K562 (cell line): Measurements from ENCODE around the gene KLHL35. TPM values are rescaled to one million over a fixed set of nuclear protein-coding genes. Genes with fewer than 3 reads are reported as not detected.

Source experiments
- ATAC-seq: fragments of 200-7000 bp; cut with Tn5 transposase; 3 replicates; pipeline ENCODE4 v1.9.1; 2020; ENCODE audit warnings: moderate library complexity
- BruUV-seq: library from RNA; stranded (reverse); fragments of 400-500 nt; replicated peaks from 2 replicates; lab custom pipeline; 2021; lab: Mats Ljungman, UMichigan
- CTCF ChIA-PET: fragments of 300-600 bp; formaldehyde crosslinking; extraction: SDS; loops from one replicate; lab custom pipeline; 2021; ENCODE audit warnings: low intra/inter-chr PET ratio; lab: Yijun Ruan, JAX
- POLR2A ChIA-PET: fragments of 300-600, 350-650 bp; sonication (Branson Sonifier 250); formaldehyde crosslinking; extraction: SDS; loops from one replicate; lab custom pipeline; 2021; ENCODE audit warnings: antibody characterized with exemption, inconsistent platforms; lab: Yijun Ruan, JAX
- DNase-seq, 4 experiments: peaks; one replicate each; pipeline versions ENCODE4 v3.0.0 to v3.0.0-alpha.2; 2011 to 2018; ENCODE audit warnings: low spot score in 3 of 4, mixed read lengths in 3 of 4; ENCODE audit errors: extremely low read depth in 1 of 4
- FAIRE-seq: peaks from 2 replicates; lab custom pipeline; 2011; peaks lifted over from hg19 to GRCh38; lab: Jason Lieb, UNC
- H2AFZ ChIP-seq: 2 replicates; pipeline ENCODE4 v1.6.0; 2011; ENCODE audit warnings: low read depth, low read length, control low read depth, inconsistent platforms
- H3K27ac ChIP-seq: fragments of 200-600 bp; 3 replicates; pipeline ENCODE4 v1.8.0; 2011; ENCODE audit warnings: low read depth, mild to moderate bottlenecking, control low read depth, inconsistent platforms, low read length, moderate library complexity, mixed read lengths; ENCODE audit errors: extremely low read depth
- H3K27me3 ChIP-seq, 2 experiments: fragments of 300-600 bp in 1 of 2; 2 replicates in 1 of 2; 3 replicates in 1 of 2; pipeline versions ENCODE4 v1.6.0 to v1.8.0; 2011; ENCODE audit warnings: inconsistent platforms in 2 of 2, low read length in 2 of 2, mild to moderate bottlenecking in 1 of 2, mixed read lengths in 1 of 2, moderate library complexity in 1 of 2; ENCODE audit not compliant: control insufficient read depth in 2 of 2, insufficient read depth in 2 of 2
- H3K36me3 ChIP-seq: fragments of 300-600 bp; 3 replicates; pipeline ENCODE4 v1.8.0; 2011; ENCODE audit warnings: mild to moderate bottlenecking, low read length, inconsistent platforms; ENCODE audit not compliant: control insufficient read depth, insufficient read depth
- H3K4me1 ChIP-seq, 2 experiments: fragments of 200-600 bp in 1 of 2; replicated peaks in 1 of 2; 2 replicates in 1 of 2; 3 replicates in 1 of 2; pipeline versions ENCODE4 v1.5.1 to v1.8.0; 2011; ENCODE audit warnings: inconsistent platforms in 2 of 2, low read length in 2 of 2, mild to moderate bottlenecking in 1 of 2, mixed read lengths in 1 of 2, moderate library complexity in 1 of 2; ENCODE audit not compliant: control insufficient read depth in 2 of 2, insufficient read depth in 2 of 2
- H3K4me2 ChIP-seq: 2 replicates; pipeline ENCODE4 v1.6.1; 2011; ENCODE audit warnings: low read length, control low read depth, inconsistent platforms, mixed read lengths; ENCODE audit not compliant: insufficient read depth
- H3K4me3 ChIP-seq: fragments of 200-600 bp; sonication (generic), shearing (Covaris generic); 2 replicates; pipeline ENCODE4 v1.5.1; 2016; ENCODE audit warnings: control low read depth, inconsistent platforms
- H3K79me2 ChIP-seq: fragments of 200-600 bp; 3 replicates; pipeline ENCODE4 v1.8.0; 2011; ENCODE audit warnings: low read length, inconsistent platforms; ENCODE audit not compliant: control insufficient read depth, insufficient read depth
- H3K9ac ChIP-seq, 2 experiments: 2 replicates each; pipeline versions ENCODE4 v1.6.0 to v1.6.1; 2011; ENCODE audit warnings: low read depth in 2 of 2, low read length in 2 of 2, control low read depth in 1 of 2, inconsistent platforms in 1 of 2, mild to moderate bottlenecking in 1 of 2, mixed read lengths in 1 of 2; ENCODE audit not compliant: insufficient read depth in 1 of 2
- H3K9me1 ChIP-seq: one replicate; pipeline ENCODE4 v1.6.0; 2011; ENCODE audit warnings: inconsistent platforms, mild to moderate bottlenecking, low read length, moderate library complexity; ENCODE audit not compliant: control insufficient read depth, insufficient read depth
- H3K9me3 ChIP-seq: replicated peaks from 2 replicates; pipeline ENCODE4 v1.5.1; 2011; ENCODE audit warnings: low read depth, low read length, inconsistent platforms; ENCODE audit not compliant: control insufficient read depth, insufficient read depth
- H4K20me1 ChIP-seq: replicated peaks from 2 replicates; pipeline ENCODE4 v1.6.1; 2011; ENCODE audit warnings: low read length, inconsistent platforms, mixed read lengths; ENCODE audit not compliant: control insufficient read depth, insufficient read depth
- ATF7 ChIP-seq: fragments of 450-650 bp; IDR thresholded peaks from 2 replicates; pipeline ENCODE4 v1.7.1; 2014; ENCODE audit warnings: mild to moderate bottlenecking, moderate library complexity
- DEAF1 ChIP-seq: fragments of 450-650 bp; formaldehyde crosslinking; IDR thresholded peaks from 2 replicates; pipeline ENCODE4 v1.4.0; 2020; ENCODE audit warnings: mild to moderate bottlenecking, moderate library complexity
- ESRRB ChIP-seq: fragments of 250-450 bp; sonication (Bioruptor Pico); IDR thresholded peaks from 2 replicates; pipeline ENCODE4 v1.5.0; 2020; ENCODE audit warnings: mild to moderate bottlenecking, moderate library complexity, borderline replicate concordance
- ETV6 ChIP-seq, 3 experiments: fragments of 150-350 bp in 1 of 3; sonication (generic) in 1 of 3; formaldehyde crosslinking in 1 of 3; IDR thresholded peaks; 2 replicates each; pipeline versions ENCODE4 v1.6.1 to v1.8.0; 2014 to 2022; ENCODE audit warnings: borderline replicate concordance in 2 of 3, low read depth in 2 of 3, antibody characterized with exemption in 1 of 3, low read length in 1 of 3, mild to moderate bottlenecking in 1 of 3, missing genetic modification reagents in 1 of 3
- HDAC8 ChIP-seq: fragments of 450-650 bp; IDR thresholded peaks from 2 replicates; pipeline ENCODE4 v1.6.1; 2016; ENCODE audit warnings: mild to moderate bottlenecking, missing genetic modification characterization, moderate library complexity, missing compliant biosample characterization
- MECOM ChIP-seq: fragments of 250-450 bp; sonication (Bioruptor Pico); IDR thresholded peaks from 2 replicates; pipeline ENCODE4 v1.8.0; 2022; ENCODE audit warnings: inconsistent platforms
- MEF2A ChIP-seq: IDR thresholded peaks from 2 replicates; pipeline ENCODE4 v1.6.1; 2011; ENCODE audit warnings: low read depth, mild to moderate bottlenecking, low read length, moderate library complexity; ENCODE audit not compliant: control insufficient read depth
- NFYB ChIP-seq: IDR thresholded peaks from 2 replicates; pipeline ENCODE4 v1.6.1; 2011; ENCODE audit warnings: mild to moderate bottlenecking, moderate library complexity; ENCODE audit not compliant: insufficient read length; ENCODE audit errors: extremely low read depth
- PHB ChIP-seq: fragments of 250-450 bp; sonication (Bioruptor Pico); IDR thresholded peaks from 2 replicates; pipeline ENCODE4 v1.5.0; 2021
- RNF2 ChIP-seq: sonication (generic); IDR thresholded peaks from 2 replicates; pipeline ENCODE4 v1.6.1; 2016
- SRSF9 ChIP-seq: fragments of 200-400 bp; formaldehyde crosslinking; IDR thresholded peaks from 2 replicates; pipeline ENCODE4 v1.6.1; 2017; ENCODE audit warnings: low read depth, low read length, borderline replicate concordance
- TCFL5 ChIP-seq: fragments of 250-450 bp; sonication (Bioruptor Pico); conservative IDR thresholded peaks from 2 replicates; pipeline ENCODE4 v1.6.1; 2021; ENCODE audit warnings: mild to moderate bottlenecking, moderate library complexity, matching md5 sums
- ZNF398 ChIP-seq: fragments of 250-450 bp; sonication (Bioruptor Pico); IDR thresholded peaks from 2 replicates; pipeline ENCODE4 v1.8.0; 2021; ENCODE audit warnings: moderate library complexity, mild to moderate bottlenecking, inconsistent platforms
- WGBS: fragments of 100-300 bp; shearing (Covaris generic); methylation state at CpG from one replicate; pipeline ENCODE4 v1.1.6; 2016; ENCODE audit warnings: low coverage, mixed read lengths; ENCODE audit not compliant: insufficient coverage; ENCODE audit errors: missing lambda C conversion rate; 5-methylcytosine and 5-hydroxymethylcytosine counted together
- in situ Hi-C: fragments of 300-500 bp; cut with MboI; formaldehyde crosslinking; loops from 4 replicates; pipeline ENCODE4 v1.15.0; 2018; ENCODE audit warnings: inconsistent platforms, mixed read lengths
- intact Hi-C: fragments of 100-400 bp; cut with micrococcal nuclease; formaldehyde crosslinking; loops from 2 replicates; pipeline ENCODE4 v1.14.2; 2022
- polyA plus RNA-seq, 8 experiments: library from polyadenylated mRNA; depleted of rRNA in 4 of 8; stranded (reverse) in 5 of 8; unstranded in 3 of 8; fragments of >200 nt; fragmentation: Nextera tagmentation in 2 of 8; fragmentation: Illumina TruSeq in 1 of 8; extraction: Ambion mirVana in 2 of 8; extraction: Trizol in 1 of 8; gene quantifications; 2 replicates each; pipeline versions ENCODE4 v1.2.1 to v1.2.3, GENCODE V29; 2011 to 2014; ENCODE audit warnings: inconsistent platforms in 1 of 8, missing spikeins in 1 of 8
- total RNA-seq, 7 experiments: library from RNA; depleted of rRNA in 6 of 7; stranded (reverse); fragments of >200 nt in 6 of 7; fragmentation: Illumina TruSeq in 2 of 7; extraction: Trizol in 2 of 7; gene quantifications; 2 replicates each; pipeline versions ENCODE4 v1.2.1 to v1.2.3, GENCODE V29; 2011 to 2021; ENCODE audit warnings: low replicate concordance in 1 of 7

Gene KLHL35
- total and polyA plus RNA-seq, 9 of the 15 experiments (the other 6 are each of a cell fraction or from before 2014, with no cell fraction given) = not detected

GRCh38 chr11:75456596-75457183 is 23.7 kb upstream of the KLHL35 start:
- Histone ChIP-seq H3K27ac (no peak overlapping the region), H3K4me1 (peaks cover 0 to 4% of the 10 kb centered on the region in 2 experiments; a peak in 1 of 5 replicates), H3K36me3 (no peaks in the 10 kb centered on the region; the same call in 2 of the 3 replicates), H3K4me3 (no peak overlapping the region), H3K9ac (peak overlapping the region in 1 of 2 experiments; percentile 47; a peak in 2 of 4 replicates), H4K20me1 (no peaks in the 10 kb centered on the region), H3K79me2 (no peaks in the 10 kb centered on the region), H3K27me3 (no peaks in the 10 kb centered on the region), H3K9me1 (no peaks in the 10 kb centered on the region), H2AFZ (no peak overlapping the region), H3K4me2 (no peak overlapping the region), H3K9me3 (no peaks in the 10 kb centered on the region)
- no peak for TF ChIP-seq SRSF9
- no peak for TF ChIP-seq ETV6 (IDR thresholded peaks at IDR 0.05; ENCODE audit: borderline replicate concordance in 1 of 2, low read depth in 2 of 2, low read length in 1 of 2)
- no peak for TF ChIP-seq ETV6 (CRISPR knock-in tag; IDR thresholded peaks at IDR 0.05; ENCODE audit: borderline replicate concordance)
- no peak for TF ChIP-seq MEF2A
- no peak for TF ChIP-seq MECOM (CRISPR knock-in tag)
- no peak for TF ChIP-seq ESRRB
- no peak for TF ChIP-seq HDAC8 (tag)
- no peak for TF ChIP-seq RNF2
- TF ChIP-seq NFYB = no peak
- TF ChIP-seq DEAF1 (CRISPR knock-in tag) = no peak
- TF ChIP-seq PHB (CRISPR knock-in tag) = no peak
- no peak for TF ChIP-seq ATF7
- TF ChIP-seq ZNF398 (CRISPR knock-in tag) = no peak
- no peak for TF ChIP-seq TCFL5 (CRISPR knock-in tag)
- BruUV-seq = no TSS peak
- WGBS = 70% methylated on average over 14 of the region's 14 CpGs
- CTCF ChIA-PET = no interaction called here
- POLR2A ChIA-PET = interaction anchor here (0.6 kb wide), 2 partner anchors 56 to 133 kb away, joined by 5 read pairs; no protein-coding TSS in a partner anchor
- no peak for DNase-seq
- intact Hi-C loops = no loop called here
- in situ Hi-C loops = no loop called here
- no peak for ATAC-seq
- FAIRE-seq = no peak
